Lower leg skin (tissue), 3 donors: ENCODE measurements around the gene SH3GLB1.

Experiments used
- CTCF ChIP-seq, 3 donors: fragments of 450-650 bp; IDR thresholded peaks; one replicate each; pipeline ENCODE4 v1.5.1; 2016; ENCODE audit warnings: antibody characterized with exemption in 3 of 3, mild to moderate bottlenecking in 3 of 3, moderate library complexity in 2 of 3
- POLR2A ChIP-seq, 2 donors: fragments of 450-650 bp; IDR thresholded peaks; one replicate each; pipeline ENCODE4 v1.6.1; 2016 to 2017; ENCODE audit warnings: antibody characterized with exemption in 2 of 2, mild to moderate bottlenecking in 1 of 2, moderate library complexity in 1 of 2

GRCh38 chr1:86666368-86666767 lies 38.0 kb upstream of the SH3GLB1 start:
- TF ChIP-seq CTCF (IDR thresholded peaks at IDR 0.05) (no peak), POLR2A (IDR thresholded peaks at IDR 0.05) (no peak)
